ENCODE data around the gene AMN1. TPM values are rescaled to one million over a fixed set of nuclear protein-coding genes. Genes with fewer than 3 reads are reported as not detected.

AMN1 gene
- total and polyA plus RNA-seq, 9 donors: 17.4 to 30.3 (median 20.3) TPM

DNA sequence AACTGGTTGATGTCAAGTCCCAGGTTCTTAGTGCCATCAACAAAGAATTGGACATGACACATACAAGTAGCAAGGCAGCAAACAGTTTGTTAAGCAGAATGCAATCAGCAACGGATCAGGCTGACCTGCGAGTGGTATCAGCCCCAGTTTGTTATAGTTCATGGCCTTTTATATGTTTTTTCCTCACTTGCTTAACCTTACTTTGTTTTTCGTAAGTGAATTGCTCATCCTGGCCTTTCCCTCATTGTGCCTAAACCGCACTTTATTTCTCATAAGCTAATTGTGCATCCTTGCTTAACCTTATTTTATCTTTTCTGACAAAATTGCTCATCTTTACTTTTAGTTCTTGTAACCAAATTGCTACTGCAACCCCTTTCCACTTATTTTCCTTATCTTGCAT is 65.2 kb downstream of the AMN1 start:
- WGBS, 3 donors: 58 to 71% (median 68%) methylated on average over 4 of the region's 4 CpGs
- Histone ChIP-seq H3K27ac (no peak overlapping the region), H3K36me3 (no peaks in the 10 kb centered on the region), H3K4me1 (ENCODE audit: insufficient read depth) (no peaks in the 10 kb centered on the region), H3K9me3 (no peaks in the 10 kb centered on the region), H3K4me3 (no peak overlapping the region), H3K27me3 (no peaks in the 10 kb centered on the region)
- intact Hi-C loops (cut with DNase I): loop anchor here in 1 of 4 donors (10.0 kb wide), 1 partner anchor 641 kb away; no protein-coding TSS in a partner anchor
- TF ChIP-seq EP300 (IDR thresholded peaks at IDR 0.05): no peak
- TF ChIP-seq CTCF (IDR thresholded peaks at IDR 0.05): no peak
- no peak for TF ChIP-seq POLR2A (IDR thresholded peaks at IDR 0.05)
- no peak for DNase-seq

DNA sequence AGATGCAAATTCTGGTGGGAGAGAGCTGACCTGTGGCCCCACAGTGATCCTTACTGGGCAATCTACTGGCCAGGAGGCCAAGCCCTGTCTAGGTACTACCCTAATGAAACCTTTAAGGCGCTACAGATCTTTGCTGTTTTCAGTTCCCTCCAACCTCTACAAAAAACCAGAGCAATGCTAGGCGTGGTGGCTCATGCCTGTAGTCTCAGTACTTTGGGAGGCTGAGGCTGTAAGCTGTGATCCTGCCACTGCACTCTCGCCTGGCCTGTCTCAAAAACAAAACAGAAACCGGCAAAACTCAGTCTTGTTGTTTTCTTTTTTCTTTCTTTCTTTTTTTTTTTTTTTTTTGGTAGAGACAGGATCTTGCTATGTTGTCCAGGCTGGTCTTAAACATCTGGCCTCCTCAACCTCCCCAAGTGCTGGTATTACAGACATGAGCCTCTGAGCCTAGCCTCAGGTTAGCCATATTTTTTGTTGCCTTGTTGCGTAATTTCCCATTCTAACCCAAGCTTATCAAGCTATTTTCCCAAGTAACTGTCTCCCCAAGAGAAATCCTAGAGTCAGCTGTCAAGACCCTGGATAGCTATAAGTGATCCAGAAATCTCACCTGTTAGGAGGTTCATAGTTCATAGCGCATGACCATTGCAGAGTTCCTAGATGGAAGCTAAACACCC is 66.5 kb downstream of the AMN1 start:
- peaks cover 3% of the 10 kb centered on the region for H3K4me1 ChIP-seq (ENCODE audit: insufficient read depth)
- H3K36me3 ChIP-seq: no peaks in the 10 kb centered on the region
- intact Hi-C loops (cut with DNase I): loop anchor here in 1 of 4 donors (10.0 kb wide), 1 partner anchor 642 kb away; no protein-coding TSS in a partner anchor
- no peaks in the 10 kb centered on the region for H3K27me3 ChIP-seq
- H3K9me3 ChIP-seq: no peaks in the 10 kb centered on the region
- no peak for DNase-seq
- H3K4me3 ChIP-seq: no peak overlapping the region
- no peak overlapping the region for H3K27ac ChIP-seq
- 83 to 91% (median 90%) methylated on average over 6 of the region's 6 CpGs for WGBS, 3 donors
- TF ChIP-seq POLR2A (IDR thresholded peaks at IDR 0.05) (no peak), EP300 (IDR thresholded peaks at IDR 0.05) (no peak), CTCF (IDR thresholded peaks at IDR 0.05) (no peak)

DNA sequence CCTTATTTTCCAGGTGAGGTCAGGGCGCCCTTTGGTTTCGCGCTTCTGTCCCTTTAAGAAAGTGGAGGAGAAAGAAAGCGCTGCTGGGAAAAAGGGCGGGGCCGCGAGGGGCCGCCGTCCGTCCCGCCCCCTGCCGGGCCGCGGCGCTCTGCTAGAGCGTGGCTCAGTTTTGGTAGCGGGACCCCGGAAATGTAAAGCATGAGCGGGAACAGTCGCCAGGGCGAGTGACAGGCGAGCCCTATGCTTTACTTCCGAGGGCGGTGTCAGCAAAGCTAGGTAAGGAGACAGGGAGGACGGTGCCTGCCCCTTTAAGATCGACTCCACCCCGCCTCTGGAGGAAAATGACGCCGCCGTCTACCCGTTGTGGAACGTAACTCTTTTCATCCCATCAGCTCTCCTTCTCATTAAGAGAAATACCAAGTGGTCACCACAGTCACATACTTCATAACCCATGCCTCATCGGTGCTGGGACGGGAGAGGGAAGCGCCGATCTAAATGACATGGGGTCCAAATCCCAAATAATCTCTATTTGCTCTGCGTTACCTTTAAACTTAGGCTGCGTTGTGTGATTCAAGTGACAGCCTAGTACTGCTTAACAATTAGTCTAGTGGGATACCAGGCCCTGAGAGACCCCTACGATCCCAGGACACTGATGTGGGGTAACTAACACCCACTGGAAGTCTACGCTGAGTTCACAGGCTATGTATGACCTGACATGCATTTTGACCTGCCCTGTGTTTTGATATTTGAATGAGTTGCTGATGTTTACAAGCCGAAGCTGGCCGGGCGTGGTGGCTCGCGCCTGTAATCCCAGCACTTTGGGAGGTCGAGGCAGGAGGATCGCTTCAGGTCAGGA is 69.5 kb downstream of the AMN1 start, which contains the start of gene ETFBKMT:
TSS of gene ETFBKMT (plus strand) at position 602 of the 856 bp plus-strand sequence. CDS start 2,266 bp downstream, outside the sequence.
- intact Hi-C loops (cut with DNase I): loop anchor here in 3 of 4 donors (10.0 kb wide), 4 partner anchors 295 to 1235 kb away; partner anchors contain the start of genes DNM1L (in 2 of the 3), PKP2 (in 1 of the 3) and RESF1 (in 1 of the 3)
- Histone ChIP-seq H3K27ac (peak within 1 kb of the TSS; percentile 93 to 96), H3K4me3 (peak within 1 kb of the TSS; percentile 70), H3K27me3 (no peaks in the 10 kb centered on the region), H3K4me1 (ENCODE audit: insufficient read depth) (peaks cover 3% of the 10 kb centered on the region), H3K36me3 (no peaks in the 10 kb centered on the region), H3K9me3 (no peaks in the 10 kb centered on the region)
- peak; percentile 18 to 79 (median 53) for TF ChIP-seq CTCF (IDR thresholded peaks at IDR 0.05)
- TF ChIP-seq POLR2A (IDR thresholded peaks at IDR 0.05): peak; percentile 65
- no peak for TF ChIP-seq EP300 (IDR thresholded peaks at IDR 0.05)
- DNase-seq: peak; percentile 79 to 88 (median 86)
- 0 to 3% (median 1%) methylated on average over 46 to 47 of the region's 47 CpGs for WGBS, 3 donors

DNA sequence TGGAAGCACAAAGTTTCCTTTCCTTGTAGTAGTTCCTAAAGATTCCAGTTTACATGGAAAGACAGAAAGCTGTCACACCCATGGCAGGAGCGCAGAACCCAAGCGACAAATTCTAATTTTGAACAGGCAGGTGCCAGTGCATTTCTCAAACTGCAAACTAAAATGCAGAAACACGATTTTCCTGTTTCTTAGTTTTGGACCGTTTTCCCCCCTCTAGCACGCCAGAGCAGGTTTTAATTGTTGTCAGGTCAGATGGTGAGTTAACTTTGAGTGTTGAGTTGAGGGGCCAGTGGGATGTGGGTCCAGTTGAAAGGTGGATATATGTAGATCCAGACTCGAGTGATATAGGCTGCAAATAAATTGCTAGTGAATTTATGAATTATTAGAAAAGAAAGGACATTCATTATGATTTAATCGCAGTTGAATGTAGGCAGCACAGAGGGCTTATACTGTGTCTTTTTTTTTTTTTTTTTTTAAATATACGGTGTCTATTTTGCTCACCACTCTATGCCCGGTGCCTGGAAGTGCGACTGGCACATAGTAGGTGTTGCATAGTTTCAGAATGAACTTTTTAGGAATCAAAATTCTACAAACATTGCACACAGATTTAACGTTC is 70.2 kb downstream of the AMN1 start:
- TF ChIP-seq EP300 (IDR thresholded peaks at IDR 0.05) (no peak), CTCF (IDR thresholded peaks at IDR 0.05) (no peak), POLR2A (IDR thresholded peaks at IDR 0.05) (no peak)
- Histone ChIP-seq H3K4me1 (ENCODE audit: insufficient read depth) (peaks cover 3% of the 10 kb centered on the region), H3K27ac (peak overlapping the region; percentile 93 to 96), H3K4me3 (peak overlapping the region; percentile 70), H3K27me3 (no peaks in the 10 kb centered on the region), H3K36me3 (no peaks in the 10 kb centered on the region), H3K9me3 (no peaks in the 10 kb centered on the region)
- intact Hi-C loops (cut with DNase I): loop anchor here in 3 of 4 donors (10.0 kb wide), 4 partner anchors 296 to 1236 kb away; partner anchors contain the start of genes DNM1L (in 2 of the 3), PKP2 (in 1 of the 3) and RESF1 (in 1 of the 3)
- 17 to 18% (median 18%) methylated on average over 11 of the region's 11 CpGs for WGBS, 3 donors
- no peak for DNase-seq

Measured in ovary (tissue), 9 donors.